ENCODE results near the gene ING5.

DNA sequence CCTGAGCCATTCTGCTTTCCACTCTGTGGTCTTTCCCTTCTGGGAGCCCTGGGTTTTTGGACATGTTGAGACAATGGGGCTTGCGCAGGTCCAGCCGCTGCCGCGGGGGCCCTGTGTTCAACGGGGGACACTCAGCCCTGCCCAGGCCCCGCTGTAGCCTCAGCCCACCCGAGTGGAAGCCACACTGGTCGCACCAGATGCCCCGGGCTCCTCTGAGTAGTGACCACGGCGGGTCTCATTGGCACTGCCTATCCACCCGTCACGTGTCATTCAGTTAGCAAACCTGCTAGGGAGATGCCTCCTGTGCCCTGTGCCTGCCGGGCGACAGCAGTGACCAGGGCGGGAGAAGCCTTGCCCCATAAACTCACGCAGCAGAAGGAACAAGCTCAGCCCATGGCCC lies 51.7 kb downstream of the ING5 start:
- no peak for TF ChIP-seq POLR2A (IDR thresholded peaks at IDR 0.05)
- TF ChIP-seq, protein P1, sequence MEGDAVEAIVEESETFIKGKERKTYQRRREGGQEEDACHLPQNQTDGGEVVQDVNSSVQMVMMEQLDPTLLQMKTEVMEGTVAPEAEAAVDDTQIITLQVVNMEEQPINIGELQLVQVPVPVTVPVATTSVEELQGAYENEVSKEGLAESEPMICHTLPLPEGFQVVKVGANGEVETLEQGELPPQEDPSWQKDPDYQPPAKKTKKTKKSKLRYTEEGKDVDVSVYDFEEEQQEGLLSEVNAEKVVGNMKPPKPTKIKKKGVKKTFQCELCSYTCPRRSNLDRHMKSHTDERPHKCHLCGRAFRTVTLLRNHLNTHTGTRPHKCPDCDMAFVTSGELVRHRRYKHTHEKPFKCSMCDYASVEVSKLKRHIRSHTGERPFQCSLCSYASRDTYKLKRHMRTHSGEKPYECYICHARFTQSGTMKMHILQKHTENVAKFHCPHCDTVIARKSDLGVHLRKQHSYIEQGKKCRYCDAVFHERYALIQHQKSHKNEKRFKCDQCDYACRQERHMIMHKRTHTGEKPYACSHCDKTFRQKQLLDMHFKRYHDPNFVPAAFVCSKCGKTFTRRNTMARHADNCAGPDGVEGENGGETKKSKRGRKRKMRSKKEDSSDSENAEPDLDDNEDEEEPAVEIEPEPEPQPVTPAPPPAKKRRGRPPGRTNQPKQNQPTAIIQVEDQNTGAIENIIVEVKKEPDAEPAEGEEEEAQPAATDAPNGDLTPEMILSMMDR (IDR thresholded peaks at IDR 0.05) = no peak

Data from uterus (tissue), 2 donors.